Lower lobe of right lung (tissue), 2 donors: ENCODE measurements around the gene ZMAT3. TPM values are rescaled to one million over a fixed set of nuclear protein-coding genes. Genes with fewer than 3 reads are reported as not detected.

Experiments
- ATAC-seq, 2 donors: fragments of 200-7000 bp; cut with Tn5 transposase; one replicate each; pipeline ENCODE4 v1.9.1; 2020 to 2022; ENCODE audit warnings: mild to moderate bottlenecking in 2 of 2, moderate library complexity in 2 of 2
- DNase-seq: peaks from one replicate; pipeline ENCODE4 v3.0.0-alpha.2; 2020
- H3K27ac ChIP-seq: fragments of 200-600 bp; one replicate; pipeline ENCODE4 v1.8.0; 2022
- H3K27me3 ChIP-seq: fragments of 200-600 bp; one replicate; pipeline ENCODE4 v1.8.0; 2022; ENCODE audit warnings: low read depth
- H3K36me3 ChIP-seq: fragments of 200-600 bp; one replicate; pipeline ENCODE4 v1.8.0; 2022; ENCODE audit warnings: mild to moderate bottlenecking
- H3K4me1 ChIP-seq: fragments of 200-600 bp; one replicate; pipeline ENCODE4 v1.8.0; 2022
- H3K4me3 ChIP-seq: fragments of 200-600 bp; one replicate; pipeline ENCODE4 v1.8.0; 2022; ENCODE audit warnings: mild to moderate bottlenecking
- H3K9me3 ChIP-seq: fragments of 200-600 bp; one replicate; pipeline ENCODE4 v1.8.0; 2022
- intact Hi-C: fragments of 100-400 bp; cut with DNase I; formaldehyde crosslinking; loops from one replicate; pipeline ENCODE4 v1.11.0; 2022
- total RNA-seq: library from RNA; stranded (reverse); fragmentation: NEBNext Ultra II Directional; extraction: Animal tissue kit (Norgen Biotek cat#: 25700); gene quantifications from one replicate; pipeline ENCODE4 v1.2.1, GENCODE V29; 2021
- TF ChIP-seq, protein P1 (sequence below): fragments of 200-600 bp; IDR thresholded peaks from one replicate; pipeline ENCODE4 v1.8.0; 2022; ENCODE audit warnings: antibody characterized with exemption, mild to moderate bottlenecking
- donor health status: DM: no; HTN: yes; CAD: no; lungs with severe emphysema.

ZMAT3 gene
- total RNA-seq, 1 donor from 2014 or later, result 20.6 TPM

- no peaks in the 10 kb centered on the region for H3K36me3 ChIP-seq
- no peaks in the 10 kb centered on the region for H3K4me1 ChIP-seq
- DNase-seq, result no peak
- intact Hi-C loops, result no loop called here
- no peaks in the 10 kb centered on the region for H3K9me3 ChIP-seq
- no peak overlapping the region for H3K4me3 ChIP-seq
- no peaks in the 10 kb centered on the region for H3K27me3 ChIP-seq
- no peak overlapping the region for H3K27ac ChIP-seq
- TF ChIP-seq, protein P1, sequence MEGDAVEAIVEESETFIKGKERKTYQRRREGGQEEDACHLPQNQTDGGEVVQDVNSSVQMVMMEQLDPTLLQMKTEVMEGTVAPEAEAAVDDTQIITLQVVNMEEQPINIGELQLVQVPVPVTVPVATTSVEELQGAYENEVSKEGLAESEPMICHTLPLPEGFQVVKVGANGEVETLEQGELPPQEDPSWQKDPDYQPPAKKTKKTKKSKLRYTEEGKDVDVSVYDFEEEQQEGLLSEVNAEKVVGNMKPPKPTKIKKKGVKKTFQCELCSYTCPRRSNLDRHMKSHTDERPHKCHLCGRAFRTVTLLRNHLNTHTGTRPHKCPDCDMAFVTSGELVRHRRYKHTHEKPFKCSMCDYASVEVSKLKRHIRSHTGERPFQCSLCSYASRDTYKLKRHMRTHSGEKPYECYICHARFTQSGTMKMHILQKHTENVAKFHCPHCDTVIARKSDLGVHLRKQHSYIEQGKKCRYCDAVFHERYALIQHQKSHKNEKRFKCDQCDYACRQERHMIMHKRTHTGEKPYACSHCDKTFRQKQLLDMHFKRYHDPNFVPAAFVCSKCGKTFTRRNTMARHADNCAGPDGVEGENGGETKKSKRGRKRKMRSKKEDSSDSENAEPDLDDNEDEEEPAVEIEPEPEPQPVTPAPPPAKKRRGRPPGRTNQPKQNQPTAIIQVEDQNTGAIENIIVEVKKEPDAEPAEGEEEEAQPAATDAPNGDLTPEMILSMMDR, result no peak
- ATAC-seq, result no peak
Measured at GRCh38 chr3:179107617-179108016, 36.0 kb upstream of the ZMAT3 start.

DNA sequence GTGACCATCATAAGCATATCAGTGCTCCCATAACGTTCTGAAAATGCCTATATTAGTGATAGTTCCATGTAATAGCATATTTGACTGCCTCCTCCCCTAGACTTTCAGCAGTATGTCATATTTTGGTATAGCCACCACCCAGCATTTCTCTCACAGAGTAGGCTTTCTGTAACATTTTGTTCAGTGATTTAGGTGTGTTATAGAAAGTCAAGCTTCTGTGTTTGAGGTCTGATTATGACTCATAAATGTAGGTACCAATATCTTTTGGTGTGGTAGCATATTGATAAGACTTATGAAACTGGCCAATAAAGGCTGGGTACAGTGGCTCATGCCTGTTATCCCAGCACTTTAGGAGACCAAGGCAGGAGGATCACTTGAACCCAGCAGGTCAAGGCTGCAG is 34.3 kb upstream of the ZMAT3 start:
- H3K27ac ChIP-seq, result no peak overlapping the region
- H3K4me3 ChIP-seq, result no peak overlapping the region
- H3K4me1 ChIP-seq, result no peaks in the 10 kb centered on the region
- intact Hi-C loops, result no loop called here
- H3K9me3 ChIP-seq, result no peaks in the 10 kb centered on the region
- H3K36me3 ChIP-seq, result no peaks in the 10 kb centered on the region
- DNase-seq (no peak), ATAC-seq (no peak)
- TF ChIP-seq, protein P1, result no peak
- no peaks in the 10 kb centered on the region for H3K27me3 ChIP-seq

GRCh38 chr3:179100652-179101051 is 29.0 kb upstream of the ZMAT3 start:
- intact Hi-C loops, result no loop called here
- TF ChIP-seq, protein P1, result no peak
- Histone ChIP-seq H3K27me3 (no peaks in the 10 kb centered on the region), H3K4me1 (no peaks in the 10 kb centered on the region), H3K27ac (no peak overlapping the region), H3K4me3 (no peak overlapping the region), H3K9me3 (no peaks in the 10 kb centered on the region), H3K36me3 (no peaks in the 10 kb centered on the region)
- DNase-seq, result no peak
- ATAC-seq, result no peak

GRCh38 chr3:179098388-179099077 is 26.9 kb upstream of the ZMAT3 start:
- Histone ChIP-seq H3K4me1 (no peaks in the 10 kb centered on the region), H3K27me3 (no peaks in the 10 kb centered on the region), H3K4me3 (no peak overlapping the region), H3K36me3 (no peaks in the 10 kb centered on the region), H3K9me3 (no peaks in the 10 kb centered on the region), H3K27ac (no peak overlapping the region)
- TF ChIP-seq, protein P1, result no peak
- intact Hi-C loops, result no loop called here
- DNase-seq (no peak), ATAC-seq (no peak)

DNA sequence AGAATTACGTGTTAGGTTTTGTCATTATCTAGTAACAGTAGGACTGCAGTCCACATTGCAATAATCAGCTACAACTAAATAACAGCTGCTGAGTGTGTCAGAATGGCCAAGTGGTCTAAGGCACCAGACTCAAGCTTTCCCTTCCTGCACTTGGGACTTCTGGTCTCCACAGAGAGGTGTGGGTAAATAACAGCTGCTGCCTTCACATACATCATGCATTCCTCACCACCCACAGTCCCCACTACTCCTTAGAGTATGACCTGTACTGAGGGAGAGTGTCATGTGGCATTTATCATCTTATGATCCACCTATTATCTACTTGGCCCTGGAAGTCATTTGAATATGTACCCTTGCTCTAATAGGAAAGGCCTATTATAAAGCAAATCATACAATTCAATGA is 22.2 kb upstream of the ZMAT3 start:
- DNase-seq (no peak), ATAC-seq (peak in 1 of 2 donors; percentile 23)
- intact Hi-C loops, result no loop called here
- TF ChIP-seq, protein P1, result no peak
- H3K4me3 ChIP-seq, result no peak overlapping the region
- H3K27me3 ChIP-seq, result no peaks in the 10 kb centered on the region
- no peak overlapping the region for H3K27ac ChIP-seq
- H3K9me3 ChIP-seq, result no peaks in the 10 kb centered on the region
- no peaks in the 10 kb centered on the region for H3K36me3 ChIP-seq
- H3K4me1 ChIP-seq, result no peaks in the 10 kb centered on the region
